WTC11 (cell line): ENCODE data around the gene TMEM94. TPM values are rescaled to one million over a fixed set of nuclear protein-coding genes. Genes with fewer than 3 reads are reported as not detected.

Source experiments
- E2F5 ChIP-seq: sonication (generic); formaldehyde crosslinking; IDR thresholded peaks from 2 replicates; pipeline ENCODE4 v1.8.1; 2022; ENCODE audit warnings: mild to moderate bottlenecking, moderate library complexity, missing genetic modification reagents
- ETV6 ChIP-seq: sonication (generic); formaldehyde crosslinking; IDR thresholded peaks from 2 replicates; pipeline ENCODE4 v1.8.1; 2022; ENCODE audit warnings: mild to moderate bottlenecking, missing genetic modification reagents
- FOXP1 ChIP-seq: sonication (generic); formaldehyde crosslinking; IDR thresholded peaks from 2 replicates; pipeline ENCODE4 v1.8.0; 2022; ENCODE audit warnings: missing genetic modification reagents, mild to moderate bottlenecking, moderate library complexity, borderline replicate concordance
- FOXP4 ChIP-seq: sonication (generic); formaldehyde crosslinking; IDR thresholded peaks from 2 replicates; pipeline ENCODE4 v1.8.0; 2022; ENCODE audit warnings: mild to moderate bottlenecking, missing genetic modification reagents
- IRF1 ChIP-seq: sonication (generic); formaldehyde crosslinking; IDR thresholded peaks from 2 replicates; pipeline ENCODE4 v1.8.0; 2023; ENCODE audit warnings: missing genetic modification reagents
- NR2C2 ChIP-seq: sonication (generic); formaldehyde crosslinking; IDR thresholded peaks from 2 replicates; pipeline ENCODE4 v1.8.0; 2022; ENCODE audit warnings: mild to moderate bottlenecking, missing genetic modification reagents
- OVOL2 ChIP-seq: fragments of 250-450 bp; sonication (Bioruptor Pico); IDR thresholded peaks from 2 replicates; pipeline ENCODE4 v1.9.0; 2021; ENCODE audit warnings: mild to moderate bottlenecking, borderline replicate concordance
- PRDM15 ChIP-seq: sonication (generic); formaldehyde crosslinking; IDR thresholded peaks from 2 replicates; pipeline ENCODE4 v1.8.0; 2022; ENCODE audit warnings: missing genetic modification reagents
- PRRX2 ChIP-seq: fragments of 250-450 bp; sonication (Bioruptor Pico); IDR thresholded peaks from 2 replicates; pipeline ENCODE4 v1.8.0; 2021; ENCODE audit warnings: mild to moderate bottlenecking
- RORB ChIP-seq: fragments of 250-450 bp; sonication (Bioruptor Pico); IDR thresholded peaks from 2 replicates; pipeline ENCODE4 v1.9.0; 2021; ENCODE audit warnings: mild to moderate bottlenecking
- SMAD3 ChIP-seq: sonication (generic); formaldehyde crosslinking; IDR thresholded peaks from 2 replicates; pipeline ENCODE4 v1.8.0; 2022; ENCODE audit warnings: missing genetic modification reagents, mild to moderate bottlenecking, borderline replicate concordance
- SMAD4 ChIP-seq: sonication (generic); formaldehyde crosslinking; IDR thresholded peaks from 2 replicates; pipeline ENCODE4 v1.8.0; 2022; ENCODE audit warnings: mild to moderate bottlenecking, missing genetic modification reagents
- SOX15 ChIP-seq: fragments of 250-450 bp; sonication (Bioruptor Pico); IDR thresholded peaks from 2 replicates; pipeline ENCODE4 v1.9.0; 2021; ENCODE audit warnings: mild to moderate bottlenecking
- SP1 ChIP-seq: sonication (generic); formaldehyde crosslinking; conservative IDR thresholded peaks from 2 replicates; pipeline ENCODE4 v1.8.1; 2022; ENCODE audit warnings: missing genetic modification reagents
- TCF7 ChIP-seq: sonication (generic); formaldehyde crosslinking; IDR thresholded peaks from 2 replicates; pipeline ENCODE4 v1.8.0; 2022; ENCODE audit warnings: mild to moderate bottlenecking, low read depth, missing genetic modification reagents, moderate library complexity
- TEAD1 ChIP-seq: sonication (generic); formaldehyde crosslinking; IDR thresholded peaks from 2 replicates; pipeline ENCODE4 v1.8.0; 2022; ENCODE audit warnings: mild to moderate bottlenecking, missing genetic modification reagents
- ZNF317 ChIP-seq: sonication (generic); formaldehyde crosslinking; IDR thresholded peaks from 2 replicates; pipeline ENCODE4 v1.8.1; 2023; ENCODE audit warnings: low read depth, mild to moderate bottlenecking, moderate library complexity, missing genetic modification reagents, borderline replicate concordance
- ZNF512 ChIP-seq: sonication (generic); formaldehyde crosslinking; IDR thresholded peaks from 2 replicates; pipeline ENCODE4 v1.8.1; 2022; ENCODE audit warnings: missing genetic modification reagents, borderline replicate concordance
- total RNA-seq: library from RNA; stranded (reverse); gene quantifications from 3 replicates; pipeline ENCODE4 v1.2.3, GENCODE V29; 2021

TMEM94 gene
- total RNA-seq, 1 experiment from 2014 or later = 76.9 TPM

GRCh38 chr17:75515496-75516254, 59.2 kb downstream of the TMEM94 start, which contains the start of gene CASKIN2 (continued):
- TF ChIP-seq SOX15 = no peak
- TF ChIP-seq TCF7 (CRISPR knock-in tag) = 0 out of 2 replicates have a peak, but pooled peaks have one; percentile 90
- no peak for TF ChIP-seq E2F5
- peak; percentile 80; the same call in 1 of the 2 replicates for TF ChIP-seq ETV6 (CRISPR knock-in tag)
- peak; percentile 95 for TF ChIP-seq SMAD3 (CRISPR knock-in tag)
- peak; percentile 43; the same call in 1 of the 2 replicates for TF ChIP-seq NR2C2
- TF ChIP-seq RORB (CRISPR knock-in tag) = no peak
- TF ChIP-seq OVOL2 (CRISPR knock-in tag) = no peak
- TF ChIP-seq IRF1 (CRISPR knock-in tag) = peak; percentile 84; the same call in 1 of the 2 replicates
- TF ChIP-seq SMAD4 (CRISPR knock-in tag) = peak; percentile 89; the same call in 1 of the 2 replicates
- peak; percentile 51 for TF ChIP-seq SP1 (CRISPR knock-in tag)
- TF ChIP-seq FOXP1 (CRISPR knock-in tag) = peak; percentile 86
- peak; percentile 91 for TF ChIP-seq PRDM15 (CRISPR knock-in tag)
- TF ChIP-seq ZNF512 = peak; percentile 34; the same call in 1 of the 2 replicates
- TF ChIP-seq PRRX2 = no peak
- peak; percentile 89 for TF ChIP-seq FOXP4 (CRISPR knock-in tag)
- peak; percentile 37; the same call in 1 of the 2 replicates for TF ChIP-seq ZNF317 (CRISPR knock-in tag)
- TF ChIP-seq TEAD1 (CRISPR knock-in tag) = peak; percentile 90
